Fibroblast of the conjunctiva (primary cell): ENCODE results near the gene GFI1.
"Not testable (repeated sequence)": the region's sequence is repeated elsewhere in the genome, so short reads cannot be mapped to it uniquely, and the experiment has no call there.

Experiments used
- DNase-seq: peaks from one replicate; pipeline ENCODE4 v3.0.0-alpha.2; 2010; ENCODE audit warnings: low read depth

GFI1 gene

DNA sequence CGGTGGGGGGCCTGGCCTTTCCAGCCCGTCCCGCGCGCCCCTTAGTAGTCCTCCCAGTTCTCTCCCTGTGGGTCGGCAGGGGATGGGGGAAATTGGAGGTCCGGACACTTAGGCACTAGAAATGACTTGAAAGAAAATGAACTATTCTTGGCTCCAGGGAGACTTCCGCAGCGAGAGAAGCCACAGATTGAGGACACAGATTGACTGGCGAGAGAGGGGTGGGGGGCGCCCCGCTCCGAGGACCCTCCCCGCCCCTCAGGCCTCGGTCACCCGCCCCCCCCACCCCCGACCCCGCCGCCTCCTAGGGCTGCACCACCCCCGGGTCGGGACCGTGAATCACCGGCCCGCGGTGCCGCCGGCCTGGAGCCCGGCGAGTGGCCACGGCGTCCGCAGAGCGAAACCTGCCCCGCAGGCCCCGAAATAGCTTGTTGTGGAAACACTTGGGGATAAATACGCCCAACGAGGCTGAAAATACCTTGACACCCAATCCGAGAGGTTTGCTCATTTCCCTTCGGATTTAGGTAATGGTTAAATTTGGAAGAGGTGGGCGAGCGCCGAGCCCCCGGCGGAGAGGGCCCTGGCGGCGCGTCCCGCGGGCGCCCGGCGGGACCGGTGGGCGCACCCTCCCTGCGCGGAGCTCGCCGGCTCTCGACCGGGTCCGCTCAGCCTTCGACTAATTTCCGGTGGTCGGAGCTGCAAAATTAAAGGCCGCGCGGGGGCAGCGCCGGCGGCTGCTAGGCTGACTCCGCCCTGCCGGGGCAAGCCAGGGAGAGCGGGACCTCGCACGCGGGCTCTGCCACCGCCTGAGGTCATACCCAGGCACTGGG is at the start of gene GFI1:
Gene GFI1, minus strand, starts transcription at position 675 of the 827 bp plus-strand sequence. CDS start 3,438 bp downstream, outside the sequence.
- no peak for DNase-seq

- DNase-seq = not testable (repeated sequence)
These were observed 45.6 kb upstream of the GFI1 start for GRCh38 chr1:92532371-92532770.

- DNase-seq = not testable (repeated sequence)
These were observed 45.2 kb upstream of the GFI1 start for GRCh38 chr1:92531939-92532338.

GRCh38 chr1:92527670-92528069 is 40.9 kb upstream of the GFI1 start:
- no peak for DNase-seq

DNA sequence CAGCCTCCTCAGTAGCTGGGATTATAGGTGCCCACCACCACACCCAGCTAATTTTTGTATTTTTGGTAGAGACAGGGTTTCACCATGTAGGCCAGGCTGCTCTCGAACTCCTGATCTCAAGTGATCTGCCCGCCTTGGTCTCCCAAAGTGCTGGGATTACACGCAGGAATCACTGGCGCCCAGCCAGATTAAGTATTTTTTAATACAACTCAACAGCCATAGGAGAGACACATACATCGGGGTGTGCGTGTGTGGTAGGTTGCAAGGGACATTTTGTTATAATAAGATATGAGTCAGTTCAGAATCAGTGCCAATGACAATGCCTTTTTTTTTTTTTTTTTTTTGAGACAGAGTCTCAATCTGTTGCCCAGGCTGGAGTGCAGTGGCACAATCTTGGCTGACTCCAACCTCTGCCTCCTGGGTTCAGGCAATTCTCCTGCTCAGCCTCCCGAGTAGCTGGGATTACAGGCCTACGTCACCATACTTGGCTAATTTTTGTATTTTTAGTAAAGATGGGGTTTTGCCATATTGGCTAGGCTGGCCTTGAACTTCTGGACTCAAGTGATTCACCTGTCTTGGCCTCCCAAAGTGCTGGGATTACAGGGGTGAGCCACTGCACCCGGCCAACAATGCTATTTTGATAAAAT is 38.3 kb upstream of the GFI1 start:
- DNase-seq = not testable (repeated sequence)

GRCh38 chr1:92519043-92519442 is 32.3 kb upstream of the GFI1 start:
- no peak for DNase-seq

GRCh38 chr1:92516574-92516973 is 29.8 kb upstream of the GFI1 start:
- no peak for DNase-seq

DNA sequence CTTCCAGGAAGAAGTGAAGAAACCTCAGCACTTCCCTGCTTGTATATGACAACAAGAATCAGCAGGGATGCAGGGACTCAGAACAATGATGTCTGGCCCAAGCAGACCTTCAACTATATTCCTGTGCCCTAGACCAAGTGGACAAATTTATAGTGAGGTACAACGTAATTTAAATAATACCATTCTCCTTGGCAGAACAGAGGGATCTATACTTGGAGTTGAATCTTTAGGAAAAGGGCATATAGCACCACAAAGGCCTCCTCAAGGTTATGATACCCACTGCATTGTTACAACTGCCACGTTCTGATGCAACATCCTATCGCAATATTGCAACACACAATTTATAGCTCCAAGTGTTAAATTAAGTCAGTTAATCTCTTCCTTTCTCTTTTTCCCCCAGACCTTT is 29.1 kb upstream of the GFI1 start:
- DNase-seq = no peak

GRCh38 chr1:92511541-92511940 is 24.8 kb upstream of the GFI1 start:
- DNase-seq = no peak

- DNase-seq = no peak
These were observed 22.9 kb upstream of the GFI1 start for GRCh38 chr1:92509619-92510018.

GRCh38 chr1:92505015-92505692 is 18.4 kb upstream of the GFI1 start:
- no peak for DNase-seq

- no peak for DNase-seq
These were observed 17.7 kb upstream of the GFI1 start for GRCh38 chr1:92504291-92505014.

DNA sequence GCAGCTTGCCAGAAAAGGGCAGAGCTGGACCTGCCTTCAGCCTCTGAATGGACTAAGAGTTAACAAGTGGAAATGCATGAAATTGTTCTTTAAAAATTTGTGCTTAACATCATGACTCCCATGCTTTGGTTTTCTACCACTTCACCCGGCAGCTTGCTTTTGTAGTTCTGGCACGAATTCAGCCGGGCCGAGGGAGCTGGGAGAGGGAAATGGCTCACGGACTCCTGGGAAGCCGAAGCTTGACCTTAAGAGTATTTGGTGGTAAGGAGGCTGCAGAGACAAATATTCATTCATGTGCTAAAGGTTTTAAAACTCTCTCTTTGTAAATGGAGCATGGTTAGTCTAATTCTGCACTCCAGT is 17.2 kb upstream of the GFI1 start:
- no peak for DNase-seq

GRCh38 chr1:92503043-92503925 is 16.6 kb upstream of the GFI1 start:
- DNase-seq = no peak

GRCh38 chr1:92502247-92502646 is 15.5 kb upstream of the GFI1 start:
- peak; percentile 12 for DNase-seq

- no peak for DNase-seq
These were observed 13.8 kb upstream of the GFI1 start for GRCh38 chr1:92500552-92500951.

DNA sequence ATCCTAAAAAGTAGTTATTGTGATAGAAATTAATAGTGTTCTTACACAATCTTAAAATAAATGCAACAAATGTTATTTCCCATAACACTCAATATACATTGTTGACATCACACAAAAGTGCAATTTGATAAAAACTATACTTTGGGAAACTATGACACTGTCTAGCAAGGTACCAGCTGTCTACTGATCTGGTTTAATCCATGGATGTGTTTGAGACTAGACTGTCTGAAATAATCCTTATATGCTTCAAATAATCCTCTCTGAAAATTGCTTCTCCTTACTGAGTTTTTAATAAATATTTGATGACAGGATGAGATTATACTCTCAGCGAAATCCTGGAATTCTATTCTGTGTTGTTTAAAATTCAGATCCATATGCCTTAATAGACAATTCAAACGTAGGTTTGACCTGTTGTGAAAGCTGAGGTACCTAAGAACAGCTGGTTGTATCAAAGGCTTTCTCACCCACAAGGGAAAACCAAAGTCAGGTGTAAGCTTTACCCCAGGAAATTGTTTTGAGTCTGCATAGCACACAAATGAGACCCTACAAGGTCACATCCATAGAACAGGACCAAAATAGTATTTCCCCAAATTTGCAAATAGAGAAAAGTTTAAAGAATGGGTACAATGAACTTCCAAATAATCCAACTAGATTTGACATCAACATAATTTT is 8.8 kb upstream of the GFI1 start:
- no peak for DNase-seq

DNA sequence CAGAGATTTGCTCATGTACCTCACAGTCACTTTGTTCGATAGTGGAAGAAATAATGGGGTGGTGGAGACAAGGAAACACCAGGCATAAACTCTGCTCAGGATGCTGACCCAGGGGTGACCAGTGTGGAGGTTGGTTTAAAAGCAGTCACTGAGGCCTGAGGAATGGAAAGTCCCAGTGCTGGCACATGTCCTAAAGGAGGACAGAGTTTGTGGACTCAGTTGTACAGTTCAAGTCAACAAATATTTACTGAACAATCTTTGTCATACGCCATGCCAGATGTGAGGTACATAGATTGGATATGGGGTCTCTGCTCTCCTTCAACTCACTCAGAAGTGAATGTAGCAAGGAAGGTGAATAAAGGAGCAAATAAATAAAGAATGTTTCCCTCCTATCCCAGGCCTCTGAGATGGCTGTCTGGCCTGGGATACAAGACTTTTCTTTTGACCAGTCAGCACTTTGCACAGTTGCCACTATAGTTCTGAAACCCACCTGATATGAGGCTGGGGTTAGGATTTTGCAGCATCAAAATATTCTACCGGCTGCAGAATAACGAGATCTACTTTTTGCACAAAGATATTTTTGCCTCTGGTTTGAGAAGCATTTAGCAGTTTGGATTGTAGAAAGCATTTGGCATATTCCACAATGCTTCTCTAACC is 7.9 kb upstream of the GFI1 start:
- DNase-seq = no peak

DNA sequence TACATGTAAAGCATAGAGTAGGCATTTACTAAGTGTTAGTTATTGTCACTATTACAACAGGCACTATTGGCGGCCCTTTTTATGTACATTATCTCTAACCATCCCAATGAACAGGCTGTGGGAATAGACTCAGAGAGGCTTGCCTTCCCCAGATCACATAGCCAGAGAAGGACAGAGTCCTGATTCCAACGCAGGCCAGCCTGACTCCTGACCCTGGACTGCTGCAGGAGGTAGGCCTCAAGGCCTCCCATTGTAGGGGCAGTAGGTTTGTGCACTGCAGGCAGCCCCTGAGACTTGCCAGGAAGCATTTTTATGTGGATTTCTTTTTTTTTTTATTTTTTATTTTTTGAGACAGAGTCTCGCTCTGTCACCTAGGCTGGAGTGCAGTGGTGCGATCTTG is 6.4 kb upstream of the GFI1 start:
- no peak for DNase-seq

- no peak for DNase-seq
These were observed 2.1 kb upstream of the GFI1 start for GRCh38 chr1:92488832-92489231.
